Ascending aorta (tissue), 2 donors: ENCODE measurements around the gene BARX2. TPM values are rescaled to one million over a fixed set of nuclear protein-coding genes. Genes with fewer than 3 reads are reported as not detected.

Experiments
- DNase-seq, 2 donors: peaks; one replicate each; pipeline ENCODE4 v3.0.0-alpha.2; 2019; ENCODE audit warnings: low spot score in 2 of 2
- H3K27ac ChIP-seq, 2 donors: fragments of 200-600 bp; sonication (generic); one replicate each; pipeline ENCODE4 v1.5.1; 2016 to 2017; ENCODE audit warnings: mild to moderate bottlenecking in 1 of 2
- H3K27me3 ChIP-seq: fragments of 200-600 bp; sonication (generic); one replicate; pipeline ENCODE4 v1.5.1; 2017
- H3K36me3 ChIP-seq, 2 donors: fragments of 200-600 bp; sonication (generic); one replicate each; pipeline ENCODE4 v1.5.1; 2016
- H3K4me1 ChIP-seq, 2 donors: fragments of 200-600 bp; sonication (generic); one replicate each; pipeline ENCODE4 v1.5.1; 2016 to 2017; ENCODE audit warnings: mild to moderate bottlenecking in 1 of 2
- H3K4me3 ChIP-seq, 2 donors: fragments of 200-600 bp; sonication (generic); one replicate each; pipeline ENCODE4 v1.5.1; 2016 to 2017; ENCODE audit warnings: mild to moderate bottlenecking in 1 of 2
- H3K9me3 ChIP-seq, 2 donors: fragments of 200-600 bp; sonication (generic); one replicate each; pipeline ENCODE4 v1.5.1; 2016
- CTCF ChIP-seq, 3 experiments: fragments of 200-600 bp in 2 of 3; fragments of 450-650 bp in 1 of 3; sonication (generic) in 2 of 3; IDR thresholded peaks; one replicate each; pipeline ENCODE4 v1.5.1; 2016 to 2019; ENCODE audit warnings: antibody characterized with exemption in 3 of 3, mild to moderate bottlenecking in 1 of 3, moderate library complexity in 1 of 3
- intact Hi-C: fragments of 100-400 bp; cut with DNase I; formaldehyde crosslinking; loops from one replicate; pipeline ENCODE4 v1.15.1; 2023
- total RNA-seq: library from RNA; depleted of rRNA; stranded (reverse); fragments of >200 nt; gene quantifications from one replicate; pipeline ENCODE4 v1.1.0, GENCODE V29; 2016

The BARX2 gene
- total RNA-seq, 1 donor from 2014 or later = not detected

- no peak overlapping the region for H3K27ac ChIP-seq
- DNase-seq = no peak
- H3K27me3 ChIP-seq = no peaks in the 10 kb centered on the region
- H3K36me3 ChIP-seq = no peaks in the 10 kb centered on the region
- intact Hi-C loops = no loop called here
- no peak overlapping the region for H3K4me3 ChIP-seq
- no peak for TF ChIP-seq CTCF (IDR thresholded peaks at IDR 0.05)
- no peaks in the 10 kb centered on the region for H3K9me3 ChIP-seq
- no peaks in the 10 kb centered on the region for H3K4me1 ChIP-seq
These were observed 14.7 kb downstream of the BARX2 start for GRCh38 chr11:129390303-129390821.

- no peaks in the 10 kb centered on the region for H3K36me3 ChIP-seq
- H3K27ac ChIP-seq = no peak overlapping the region
- DNase-seq = no peak
- intact Hi-C loops = no loop called here
- H3K4me1 ChIP-seq = no peaks in the 10 kb centered on the region
- H3K9me3 ChIP-seq = no peaks in the 10 kb centered on the region
- TF ChIP-seq CTCF (IDR thresholded peaks at IDR 0.05) = no peak
- H3K27me3 ChIP-seq = no peaks in the 10 kb centered on the region
- no peak overlapping the region for H3K4me3 ChIP-seq
These were observed 15.7 kb downstream of the BARX2 start for GRCh38 chr11:129391360-129391759.

GRCh38 chr11:129391821-129392220, 16.2 kb downstream of the BARX2 start:
- DNase-seq = no peak
- no peaks in the 10 kb centered on the region for H3K4me1 ChIP-seq
- H3K9me3 ChIP-seq = no peaks in the 10 kb centered on the region
- TF ChIP-seq CTCF (IDR thresholded peaks at IDR 0.05) = no peak
- no peak overlapping the region for H3K4me3 ChIP-seq
- no peaks in the 10 kb centered on the region for H3K27me3 ChIP-seq
- no peaks in the 10 kb centered on the region for H3K36me3 ChIP-seq
- H3K27ac ChIP-seq = no peak overlapping the region
- intact Hi-C loops = no loop called here

- H3K36me3 ChIP-seq = no peaks in the 10 kb centered on the region
- no peaks in the 10 kb centered on the region for H3K4me1 ChIP-seq
- TF ChIP-seq CTCF (IDR thresholded peaks at IDR 0.05) = no peak
- intact Hi-C loops = no loop called here
- no peak overlapping the region for H3K27ac ChIP-seq
- no peaks in the 10 kb centered on the region for H3K27me3 ChIP-seq
- H3K4me3 ChIP-seq = no peak overlapping the region
- DNase-seq = no peak
- H3K9me3 ChIP-seq = no peaks in the 10 kb centered on the region
These were observed 17.3 kb downstream of the BARX2 start for GRCh38 chr11:129392995-129393394.

- H3K27ac ChIP-seq = no peak overlapping the region
- H3K4me3 ChIP-seq = no peak overlapping the region
- intact Hi-C loops = no loop called here
- H3K27me3 ChIP-seq = no peaks in the 10 kb centered on the region
- no peaks in the 10 kb centered on the region for H3K36me3 ChIP-seq
- H3K4me1 ChIP-seq = no peaks in the 10 kb centered on the region
- no peak for TF ChIP-seq CTCF (IDR thresholded peaks at IDR 0.05)
- DNase-seq = no peak
- H3K9me3 ChIP-seq = no peaks in the 10 kb centered on the region
These were observed 19.1 kb downstream of the BARX2 start for GRCh38 chr11:129394709-129395108.

- Histone ChIP-seq H3K4me1 (no peaks in the 10 kb centered on the region), H3K4me3 (no peak overlapping the region), H3K27ac (no peak overlapping the region), H3K9me3 (no peaks in the 10 kb centered on the region), H3K27me3 (no peaks in the 10 kb centered on the region), H3K36me3 (no peaks in the 10 kb centered on the region)
- intact Hi-C loops = no loop called here
- TF ChIP-seq CTCF (IDR thresholded peaks at IDR 0.05) = no peak
- DNase-seq = no peak
These were observed 19.8 kb downstream of the BARX2 start for GRCh38 chr11:129395432-129395831.
